Stimulated activated CD4-positive, alpha-beta T cell treated with anti-CD3 and anti-CD28 coated beads, Interleukin-2, amount 100 ng/mL, for 24 hours (primary cell): ENCODE measurements around the gene FUCA2.

Experiments
- DNase-seq, 2 donors: peaks; one replicate each; pipeline ENCODE4 v3.0.0-alpha.2; 2020

Gene FUCA2

DNA sequence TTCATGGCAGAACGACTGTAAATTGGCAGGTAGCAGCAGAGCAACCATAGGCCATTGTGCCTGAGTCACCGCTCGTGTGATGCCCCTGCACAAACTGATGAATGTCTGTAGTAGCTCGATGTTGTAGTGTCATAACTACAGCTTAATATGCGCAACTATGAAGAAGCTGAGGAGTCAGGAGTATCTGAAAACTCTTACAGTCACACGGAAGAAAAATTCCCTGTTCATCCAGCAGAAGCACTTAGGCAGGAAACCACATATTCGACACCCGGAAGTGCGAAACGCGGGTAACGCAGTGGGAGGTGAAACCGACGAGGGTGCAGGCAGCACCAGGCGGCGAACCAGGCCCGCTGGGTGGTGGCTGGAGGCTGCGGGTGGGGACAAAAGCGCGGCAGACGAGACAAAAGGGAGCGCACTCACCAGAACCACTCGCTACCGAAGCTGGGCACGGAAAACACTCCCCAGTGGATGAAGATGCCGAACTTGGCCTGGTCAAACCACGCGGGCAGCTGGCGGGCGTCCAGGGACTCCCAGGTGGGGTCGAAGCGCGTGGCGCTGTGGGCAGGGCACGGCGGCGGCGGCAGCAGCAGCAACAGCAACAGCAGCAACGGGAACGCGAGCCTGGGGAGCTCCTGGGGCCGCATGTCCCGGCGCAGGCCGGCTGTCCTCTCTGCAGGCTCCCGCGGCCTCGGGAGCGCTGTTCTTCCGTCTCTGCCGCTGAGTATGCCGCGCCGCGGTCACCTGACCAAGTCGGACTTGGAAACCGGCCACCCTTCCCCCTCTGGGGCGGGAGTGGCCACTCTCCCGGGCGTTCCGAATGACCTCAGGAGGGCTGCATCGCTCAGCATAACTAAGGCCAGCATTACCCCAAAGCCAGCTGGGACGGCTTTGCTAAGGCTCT, at the start of gene FUCA2:
Gene FUCA2 (minus strand): TSS at position 730 of the 901 bp plus-strand sequence. CDS start 86 bp downstream, at position 644.
- peak; percentile 74 to 75 for DNase-seq

GRCh38 chr6:143561105-143561704, 49.7 kb upstream of the FUCA2 start:
- no peak for DNase-seq

DNA sequence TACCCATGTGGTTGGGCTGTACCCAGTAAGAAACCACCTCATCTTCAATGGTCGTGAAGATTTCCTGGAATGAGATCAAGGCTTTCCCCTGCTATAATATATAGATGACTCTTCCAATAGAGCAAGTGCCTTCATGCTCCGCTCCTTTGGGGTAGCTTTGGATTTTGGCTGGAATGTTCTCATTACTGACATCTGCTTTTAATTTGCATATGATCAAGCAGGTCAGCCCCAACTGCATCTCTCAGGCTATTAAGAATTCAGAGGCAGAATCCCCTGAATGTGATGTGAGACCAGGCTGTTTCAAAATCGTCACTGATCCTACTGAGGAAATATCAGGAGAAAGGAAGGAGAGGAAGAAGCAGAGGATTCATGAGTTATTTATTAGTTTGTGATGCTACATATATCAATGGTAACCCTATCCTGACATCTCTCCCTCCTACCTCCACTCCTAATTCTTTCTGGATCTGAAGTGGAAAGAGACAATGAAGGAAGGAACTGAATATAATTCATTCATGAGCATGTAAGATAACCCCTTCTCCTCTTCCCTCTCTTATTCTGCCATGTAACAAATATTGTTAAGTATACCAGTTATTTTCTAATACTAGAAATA, 47.6 kb upstream of the FUCA2 start:
- DNase-seq: no peak

- DNase-seq: no peak
These were observed 45.0 kb upstream of the FUCA2 start for GRCh38 chr6:143556529-143556928.

- no peak for DNase-seq
These were observed 44.1 kb upstream of the FUCA2 start for GRCh38 chr6:143555582-143555981.

DNA sequence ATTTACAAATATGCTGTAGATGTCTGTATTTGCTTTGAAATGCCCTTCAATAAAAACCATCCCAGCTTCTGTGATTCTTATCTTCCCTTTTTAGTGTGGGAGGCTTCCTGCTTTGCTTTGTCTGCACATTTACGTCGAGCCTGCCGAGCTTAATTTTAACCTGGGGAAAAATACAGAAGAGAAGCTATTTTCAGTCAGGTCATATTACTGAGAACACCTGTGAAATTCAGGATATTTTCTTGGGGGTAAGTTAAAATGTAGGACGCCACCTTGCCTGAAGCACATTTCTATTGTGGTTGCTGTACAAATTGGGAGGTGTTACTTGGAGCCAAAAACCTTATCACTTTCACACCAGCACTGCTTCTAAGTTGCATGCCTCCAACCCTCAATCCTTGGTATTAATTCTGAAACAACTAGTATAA, 43.6 kb upstream of the FUCA2 start:
- no peak for DNase-seq

DNA sequence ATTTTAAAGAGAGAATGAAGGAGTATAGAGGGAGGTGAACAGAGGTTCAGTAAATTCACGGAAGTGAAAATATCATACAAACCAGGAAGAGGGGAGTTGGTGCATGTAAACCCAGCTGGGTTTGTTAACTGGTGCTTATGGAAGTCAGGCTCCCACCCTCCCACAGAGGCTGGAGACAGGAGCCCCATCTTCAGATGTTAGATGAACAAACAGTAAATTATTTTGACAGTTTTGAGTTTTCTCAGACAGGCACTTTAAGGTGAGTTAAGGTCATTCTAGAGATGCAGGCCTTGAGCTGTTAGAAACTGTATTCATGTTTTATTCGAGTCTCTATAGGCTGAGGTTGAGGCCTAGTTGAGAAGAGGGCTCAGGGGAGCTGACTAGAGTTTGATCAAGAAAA, 41.8 kb upstream of the FUCA2 start:
- no peak for DNase-seq

DNA sequence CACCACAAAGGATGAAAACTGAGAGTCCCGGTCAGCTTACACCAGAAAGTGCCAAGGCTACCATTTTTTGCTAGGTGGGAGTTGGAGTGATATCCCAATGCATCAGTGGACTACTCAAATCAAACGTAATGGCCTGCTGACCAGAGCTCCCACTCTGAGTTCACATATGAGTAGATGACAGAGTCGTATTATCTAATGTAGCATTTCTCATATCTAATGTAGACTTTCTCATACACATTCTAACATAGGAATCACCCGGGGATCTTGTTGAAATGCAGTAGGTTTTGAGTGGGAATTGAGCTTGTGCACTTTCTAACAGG, 38.4 kb upstream of the FUCA2 start:
- no peak for DNase-seq

DNA sequence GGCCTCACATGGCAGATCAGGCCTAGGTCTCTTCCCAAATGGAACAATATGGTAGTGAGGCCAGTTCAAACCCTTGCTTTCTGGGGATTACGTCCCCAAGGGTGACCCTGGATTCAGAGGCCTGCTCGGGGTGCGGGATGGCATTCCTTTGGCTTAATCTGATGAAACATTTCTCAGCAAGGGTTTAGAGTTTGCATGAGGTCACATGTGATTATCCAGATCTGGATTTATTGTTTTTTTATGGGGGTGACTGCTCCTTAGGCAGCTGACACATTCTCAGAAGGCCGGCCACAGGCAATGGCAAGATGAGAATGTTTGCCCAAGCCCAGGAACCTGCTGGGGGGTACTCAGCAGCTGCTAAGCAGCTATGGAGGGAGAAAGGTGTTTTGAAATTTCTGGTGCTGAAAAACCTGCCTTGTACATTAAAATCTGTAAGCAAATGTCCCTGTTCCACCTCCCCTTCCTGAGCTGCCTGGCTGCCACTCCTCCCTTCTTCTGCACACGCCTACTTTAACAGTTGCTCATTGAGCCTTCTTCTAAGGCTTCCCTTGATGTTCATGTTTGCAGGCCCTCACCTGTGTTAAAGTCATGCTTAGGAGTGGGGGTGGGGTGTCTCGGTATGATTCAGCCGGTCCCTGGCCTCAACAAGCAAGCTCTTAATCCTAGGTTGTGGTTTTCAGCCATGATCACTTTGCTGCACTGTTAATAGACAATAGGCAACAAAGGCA, 37.9 kb upstream of the FUCA2 start:
- DNase-seq: peak; percentile 46 to 54

DNA sequence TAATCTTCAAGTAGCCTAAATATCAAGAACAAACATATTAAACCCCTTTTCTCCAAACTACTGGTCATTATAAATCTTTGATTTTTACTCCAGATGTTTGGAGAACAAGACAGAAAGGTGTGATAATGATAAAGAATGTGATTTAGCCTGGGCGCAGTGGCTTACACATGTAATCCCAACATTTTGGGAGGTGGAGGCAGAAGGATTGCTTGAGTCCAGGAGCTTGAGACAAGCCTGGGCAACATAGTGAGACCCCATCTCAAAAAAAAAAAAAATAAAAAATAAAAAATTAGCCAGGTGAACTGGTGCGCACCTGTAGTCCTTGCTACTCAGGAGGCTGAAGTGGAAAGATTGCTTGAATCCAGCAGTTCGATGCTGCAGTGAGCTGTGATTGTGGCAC, 35.1 kb upstream of the FUCA2 start:
- no peak for DNase-seq

DNA sequence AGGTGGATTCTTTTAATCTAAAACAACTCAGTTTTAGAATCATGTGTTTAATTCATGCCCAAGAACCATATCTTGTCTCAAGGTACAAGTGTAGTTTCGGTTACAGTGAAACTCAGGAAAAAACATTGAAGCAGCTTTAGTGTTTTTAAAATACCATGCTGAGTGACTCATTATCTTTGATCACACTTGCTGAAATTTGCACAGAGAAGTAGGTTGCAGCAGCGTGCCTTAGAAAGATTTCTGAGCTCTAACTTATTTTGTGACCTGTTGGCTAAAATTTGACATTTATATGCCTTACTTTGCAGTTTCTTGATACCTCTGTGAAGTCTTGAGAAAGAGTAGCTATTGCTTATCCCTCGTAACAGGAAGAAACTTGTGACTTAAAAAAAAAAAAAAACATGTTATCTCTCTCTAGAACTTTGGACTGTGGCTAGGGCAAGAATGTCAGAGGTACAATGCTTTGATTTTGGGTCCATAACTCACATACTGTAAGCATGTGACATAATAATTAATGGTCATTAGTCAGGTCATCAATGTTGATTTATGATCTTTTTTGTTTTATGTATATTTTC, 34.5 kb upstream of the FUCA2 start:
- no peak for DNase-seq

GRCh38 chr6:143545165-143545564, 33.6 kb upstream of the FUCA2 start:
- DNase-seq: no peak

- no peak for DNase-seq
These were observed 32.6 kb upstream of the FUCA2 start for GRCh38 chr6:143544011-143544696.

GRCh38 chr6:143543435-143543834, 31.9 kb upstream of the FUCA2 start:
- DNase-seq: no peak

- DNase-seq: no peak
These were observed 31.4 kb upstream of the FUCA2 start for GRCh38 chr6:143542888-143543287.

GRCh38 chr6:143540192-143540591, 28.7 kb upstream of the FUCA2 start:
- no peak for DNase-seq

DNA sequence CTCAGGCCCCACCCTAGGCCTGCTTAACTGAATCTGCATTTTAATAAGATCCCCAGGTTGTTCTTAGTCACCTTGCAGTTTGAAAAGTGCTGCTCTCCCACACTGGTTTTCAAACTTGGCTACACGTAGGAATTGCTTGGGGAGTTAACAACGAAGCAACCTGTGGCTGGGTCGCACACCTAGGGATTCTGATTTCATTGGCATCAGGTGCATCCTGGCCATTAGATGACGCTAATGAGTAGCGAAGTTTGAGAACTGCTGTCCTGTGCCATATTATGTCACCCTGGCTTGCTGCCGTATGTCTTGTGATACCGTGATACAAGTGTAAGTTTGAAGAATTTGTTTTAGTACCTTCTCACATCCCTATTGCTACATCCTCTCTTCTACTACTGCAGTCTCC, 28.2 kb upstream of the FUCA2 start:
- DNase-seq: no peak

- no peak for DNase-seq
These were observed 27.6 kb upstream of the FUCA2 start for GRCh38 chr6:143539106-143539505.

GRCh38 chr6:143538374-143538773, 26.9 kb upstream of the FUCA2 start:
- no peak for DNase-seq

DNA sequence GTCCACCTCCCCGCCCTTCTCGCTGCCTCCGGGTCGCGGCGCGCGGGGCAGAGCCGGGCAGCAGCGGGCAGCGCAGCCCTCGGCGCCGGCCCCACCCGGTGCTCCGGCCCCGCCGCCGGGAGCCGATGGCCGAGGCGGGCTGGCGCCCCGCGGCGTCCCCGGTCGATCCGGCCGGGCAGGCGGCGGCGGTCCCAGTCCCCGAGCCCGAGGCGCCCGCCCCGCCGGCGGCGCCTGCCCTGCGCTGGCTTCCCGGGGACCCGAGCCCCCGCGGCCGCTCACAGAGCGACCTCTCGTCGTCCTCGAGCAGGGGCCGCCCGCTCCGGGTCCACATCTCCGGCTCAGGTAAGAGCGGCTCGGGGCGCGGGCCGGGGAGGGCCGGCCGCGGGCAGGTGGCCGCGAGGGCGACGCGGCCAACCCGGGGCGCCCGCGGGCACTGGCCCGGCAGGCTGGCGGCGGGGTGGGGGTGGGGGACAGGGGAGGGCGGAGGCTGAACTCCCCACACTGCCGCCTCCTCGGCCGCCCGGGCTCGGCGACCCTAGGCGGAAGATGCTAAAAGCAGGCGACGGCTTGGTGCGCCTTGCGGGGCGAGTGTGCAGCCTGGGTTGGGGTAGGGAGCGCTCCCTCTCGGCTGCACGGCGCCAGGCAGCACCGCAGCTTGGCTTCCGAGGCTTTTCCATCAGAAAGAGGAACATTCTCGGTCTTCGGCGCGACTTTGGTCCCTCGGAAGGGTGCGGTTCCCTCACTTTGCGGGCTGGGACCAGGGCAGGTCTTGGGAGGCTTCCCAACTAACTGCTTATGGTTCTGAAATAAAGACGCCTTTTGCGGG, 25.6 kb upstream of the FUCA2 start:
- peak; percentile 64 to 70 for DNase-seq

DNA sequence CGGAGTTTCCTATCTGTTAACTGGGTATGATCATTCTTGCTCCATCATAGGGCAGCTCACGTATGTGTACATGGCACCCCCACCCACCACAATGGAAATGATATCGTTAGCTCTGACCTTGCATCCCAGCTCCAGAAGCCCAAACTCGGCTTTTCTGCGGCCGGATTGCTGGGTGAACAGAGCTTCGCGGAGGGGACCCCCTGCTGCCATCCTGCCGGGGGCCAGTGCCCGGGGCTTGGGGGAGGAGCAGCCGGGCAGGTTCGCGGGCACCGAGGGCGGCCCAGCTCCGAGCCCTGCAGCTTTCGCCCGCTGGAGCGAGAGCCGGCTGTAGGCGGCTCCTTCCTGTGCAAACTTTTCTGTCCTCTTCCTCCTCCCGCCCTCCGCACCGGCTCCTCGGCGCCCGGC, 24.9 kb upstream of the FUCA2 start:
- peak; percentile 54 to 67 for DNase-seq
